GM19452 (cell line): ENCODE results near the gene PCDHGC3.
"Not testable (repeated sequence)": the region's sequence is repeated elsewhere in the genome, so short reads cannot be mapped to it uniquely, and the experiment has no call there.

Experiments
- ATAC-seq: cut with Tn5 transposase; IDR thresholded peaks from one replicate; pipeline ENCODE4 v1.9.1; 2021; ENCODE audit not compliant: unreplicated experiment

Gene PCDHGC3

DNA sequence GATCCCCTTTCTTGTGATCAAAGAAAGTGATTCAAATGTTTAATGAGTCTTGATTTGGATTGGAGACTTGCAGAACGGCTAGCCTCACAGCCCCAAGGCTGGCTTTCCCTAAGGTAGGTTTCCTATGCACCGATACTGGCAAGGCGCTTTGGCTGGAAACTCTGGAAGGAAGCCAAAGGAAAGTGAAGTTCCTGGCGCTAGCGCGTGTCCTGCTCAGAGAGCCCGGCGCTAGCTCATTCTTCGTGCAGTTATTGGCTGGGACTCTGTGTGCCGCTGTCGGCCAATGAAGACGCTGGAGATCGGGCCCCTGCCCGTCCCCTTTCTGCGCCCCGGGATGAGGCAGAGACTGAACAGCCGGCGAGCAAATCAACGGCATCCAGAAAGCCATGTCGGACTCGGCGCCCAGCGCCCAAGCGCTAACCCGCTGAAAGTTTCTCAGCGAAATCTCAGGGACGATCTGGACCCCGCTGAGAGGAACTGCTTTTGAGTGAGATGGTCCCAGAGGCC lies at the start of gene PCDHGC3:
Gene PCDHGC3 (plus strand): TSS at position 342 of the 507 bp plus-strand sequence. CDS start 151 bp downstream, at position 493.
- ATAC-seq = peak; percentile 97

DNA sequence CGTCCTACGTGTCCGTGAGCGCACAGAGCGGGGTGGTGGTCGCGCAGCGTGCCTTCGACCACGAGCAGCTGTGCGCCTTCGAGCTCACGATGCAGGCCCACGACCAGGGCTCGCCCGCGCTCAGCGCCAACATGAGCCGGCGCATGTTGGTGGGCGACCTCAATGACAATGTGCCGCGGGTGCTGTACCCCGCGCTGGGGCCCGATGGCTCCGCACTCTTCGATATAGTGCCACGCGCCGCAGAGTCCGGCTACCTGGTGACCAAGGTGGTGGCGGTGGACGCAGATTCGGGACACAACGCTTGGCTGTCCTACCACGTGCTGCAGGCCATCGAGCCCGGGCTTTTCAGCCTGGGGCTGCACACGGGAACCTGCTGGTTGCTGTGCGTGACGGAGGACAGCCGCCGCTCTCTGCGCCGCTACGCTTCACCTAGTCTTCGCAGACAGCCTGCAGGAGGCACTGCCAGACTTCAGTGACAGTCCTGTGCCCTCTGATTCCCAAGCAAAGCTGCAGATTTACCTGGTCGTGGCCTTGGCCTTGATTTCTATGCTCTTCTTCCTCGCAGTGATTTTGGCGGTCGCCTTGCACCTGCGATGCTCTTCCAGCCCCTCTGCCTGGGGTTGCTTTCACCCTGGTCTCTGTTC lies 47.9 kb upstream of the PCDHGC3 start:
- ATAC-seq = no peak

DNA sequence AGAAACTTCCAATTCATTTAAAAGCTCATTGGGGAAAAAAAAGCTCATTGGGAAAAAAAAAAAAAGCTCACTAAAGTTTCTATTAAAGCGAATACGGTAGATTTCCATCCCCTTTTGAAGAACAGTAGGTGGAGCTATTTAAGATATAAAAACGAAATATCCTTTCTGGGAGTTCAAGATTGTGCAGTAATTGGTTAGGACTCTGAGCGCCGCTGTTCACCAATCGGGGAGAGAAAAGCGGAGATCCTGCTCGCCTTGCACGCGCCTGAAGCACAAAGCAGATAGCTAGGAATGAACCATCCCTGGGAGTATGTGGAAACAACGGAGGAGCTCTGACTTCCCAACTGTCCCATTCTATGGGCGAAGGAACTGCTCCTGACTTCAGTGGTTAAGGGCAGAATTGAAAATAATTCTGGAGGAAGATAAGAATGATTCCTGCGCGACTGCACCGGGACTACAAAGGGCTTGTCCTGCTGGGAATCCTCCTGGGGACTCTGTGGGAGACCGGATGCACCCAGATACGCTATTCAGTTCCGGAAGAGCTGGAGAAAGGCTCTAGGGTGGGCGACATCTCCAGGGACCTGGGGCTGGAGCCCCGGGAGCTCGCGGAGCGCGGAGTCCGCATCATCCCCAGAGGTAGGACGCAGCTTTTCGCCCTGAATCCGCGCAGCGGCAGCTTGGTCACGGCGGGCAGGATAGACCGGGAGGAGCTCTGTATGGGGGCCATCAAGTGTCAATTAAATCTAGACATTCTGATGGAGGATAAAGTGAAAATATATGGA lies 45.2 kb upstream of the PCDHGC3 start, which contains the start of gene PCDHGA12:
Gene PCDHGA12 (plus strand): TSS at position 176 of the 782 bp plus-strand sequence. CDS start 253 bp downstream, at position 429.
- ATAC-seq = peak; percentile 84

DNA sequence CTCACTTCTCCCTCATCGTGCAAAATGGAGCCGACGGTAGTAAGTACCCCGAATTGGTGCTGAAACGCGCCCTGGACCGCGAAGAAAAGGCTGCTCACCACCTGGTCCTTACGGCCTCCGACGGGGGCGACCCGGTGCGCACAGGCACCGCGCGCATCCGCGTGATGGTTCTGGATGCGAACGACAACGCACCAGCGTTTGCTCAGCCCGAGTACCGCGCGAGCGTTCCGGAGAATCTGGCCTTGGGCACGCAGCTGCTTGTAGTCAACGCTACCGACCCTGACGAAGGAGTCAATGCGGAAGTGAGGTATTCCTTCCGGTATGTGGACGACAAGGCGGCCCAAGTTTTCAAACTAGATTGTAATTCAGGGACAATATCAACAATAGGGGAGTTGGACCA lies 44.5 kb upstream of the PCDHGC3 start:
- no peak for ATAC-seq

DNA sequence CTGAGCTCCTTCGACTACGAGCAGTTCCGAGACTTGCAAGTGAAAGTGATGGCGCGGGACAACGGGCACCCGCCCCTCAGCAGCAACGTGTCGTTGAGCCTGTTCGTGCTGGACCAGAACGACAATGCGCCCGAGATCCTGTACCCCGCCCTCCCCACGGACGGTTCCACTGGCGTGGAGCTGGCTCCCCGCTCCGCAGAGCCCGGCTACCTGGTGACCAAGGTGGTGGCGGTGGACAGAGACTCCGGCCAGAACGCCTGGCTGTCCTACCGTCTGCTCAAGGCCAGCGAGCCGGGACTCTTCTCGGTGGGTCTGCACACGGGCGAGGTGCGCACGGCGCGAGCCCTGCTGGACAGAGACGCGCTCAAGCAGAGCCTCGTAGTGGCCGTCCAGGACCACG lies 43.5 kb upstream of the PCDHGC3 start:
- ATAC-seq = not testable (repeated sequence)

DNA sequence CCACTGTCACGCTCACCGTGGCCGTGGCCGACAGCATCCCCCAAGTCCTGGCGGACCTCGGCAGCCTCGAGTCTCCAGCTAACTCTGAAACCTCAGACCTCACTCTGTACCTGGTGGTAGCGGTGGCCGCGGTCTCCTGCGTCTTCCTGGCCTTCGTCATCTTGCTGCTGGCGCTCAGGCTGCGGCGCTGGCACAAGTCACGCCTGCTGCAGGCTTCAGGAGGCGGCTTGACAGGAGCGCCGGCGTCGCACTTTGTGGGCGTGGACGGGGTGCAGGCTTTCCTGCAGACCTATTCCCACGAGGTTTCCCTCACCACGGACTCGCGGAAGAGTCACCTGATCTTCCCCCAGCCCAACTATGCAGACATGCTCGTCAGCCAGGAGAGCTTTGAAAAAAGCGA lies 43.0 kb upstream of the PCDHGC3 start:
- ATAC-seq = not testable (repeated sequence)

DNA sequence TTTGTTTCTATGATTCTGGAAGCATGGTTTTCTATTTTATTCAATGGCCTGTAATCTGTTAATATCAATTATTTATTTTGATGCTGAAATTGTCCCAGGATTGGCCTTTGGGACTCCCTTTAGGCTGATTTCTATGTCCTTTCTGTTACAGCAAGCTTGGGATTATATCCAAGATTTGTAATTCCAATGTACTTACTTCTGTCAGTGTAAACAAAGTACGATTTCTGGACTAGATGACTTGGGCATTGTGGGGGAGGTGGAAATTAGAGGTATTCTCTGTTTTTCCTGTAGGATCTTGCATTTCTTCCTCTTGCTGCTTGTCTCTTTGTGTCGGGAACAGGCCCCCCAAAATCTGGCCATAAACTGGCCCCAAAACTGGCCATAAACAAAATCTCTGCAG lies 41.8 kb upstream of the PCDHGC3 start:
- no peak for ATAC-seq

DNA sequence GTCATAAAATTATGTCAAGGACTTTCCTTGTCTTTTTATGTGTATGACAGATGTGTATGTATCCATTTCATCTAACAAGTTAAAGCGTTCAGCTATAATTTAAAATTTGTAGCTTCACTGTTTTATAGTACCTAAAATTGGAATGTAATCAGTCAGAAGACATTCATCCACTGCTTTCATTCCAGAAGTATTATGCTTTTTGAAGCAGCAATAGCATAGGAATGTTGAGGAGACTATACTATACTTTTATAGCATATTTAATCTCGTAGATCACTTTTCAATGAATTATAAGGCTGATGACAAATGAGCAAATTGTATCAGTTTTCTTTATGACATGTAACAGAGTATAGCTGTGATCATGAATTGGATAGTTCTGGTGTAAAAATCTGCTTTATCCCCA lies 38.5 kb upstream of the PCDHGC3 start:
- no peak for ATAC-seq

DNA sequence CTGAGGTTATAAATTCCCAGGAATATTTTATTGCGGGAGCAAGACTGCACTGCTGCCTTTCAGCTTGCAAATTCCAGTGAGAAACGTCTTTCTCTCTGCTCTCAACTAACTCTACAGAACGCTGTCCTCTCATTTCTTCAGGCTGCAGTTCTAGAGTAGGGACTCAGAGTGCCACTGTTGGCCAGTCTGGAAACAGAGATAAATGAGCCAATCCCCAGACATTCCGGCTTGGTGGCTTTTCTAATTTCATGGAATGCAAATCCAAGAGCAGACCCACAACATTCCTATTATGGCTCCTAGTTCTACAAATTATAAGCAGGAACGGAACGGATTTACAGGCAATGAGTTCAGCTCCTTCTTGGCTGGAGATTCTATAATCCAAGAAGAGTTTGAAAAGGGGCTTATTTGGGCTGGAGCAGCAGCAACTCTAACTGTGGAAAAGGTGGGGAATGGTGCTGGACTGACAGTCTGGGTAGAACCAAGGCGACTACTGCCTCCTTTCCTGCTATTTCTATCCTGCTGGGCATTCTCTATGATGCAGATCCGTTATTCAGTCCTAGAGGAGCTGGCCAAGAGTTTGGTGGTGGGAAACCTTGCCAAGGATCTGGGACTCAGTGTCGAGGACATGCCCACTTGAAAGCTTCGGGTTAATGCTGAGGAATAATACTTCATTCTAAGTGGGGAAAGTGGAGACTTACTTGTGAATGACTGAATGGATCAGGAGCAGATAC lies 36.2 kb upstream of the PCDHGC3 start:
- ATAC-seq = no peak

DNA sequence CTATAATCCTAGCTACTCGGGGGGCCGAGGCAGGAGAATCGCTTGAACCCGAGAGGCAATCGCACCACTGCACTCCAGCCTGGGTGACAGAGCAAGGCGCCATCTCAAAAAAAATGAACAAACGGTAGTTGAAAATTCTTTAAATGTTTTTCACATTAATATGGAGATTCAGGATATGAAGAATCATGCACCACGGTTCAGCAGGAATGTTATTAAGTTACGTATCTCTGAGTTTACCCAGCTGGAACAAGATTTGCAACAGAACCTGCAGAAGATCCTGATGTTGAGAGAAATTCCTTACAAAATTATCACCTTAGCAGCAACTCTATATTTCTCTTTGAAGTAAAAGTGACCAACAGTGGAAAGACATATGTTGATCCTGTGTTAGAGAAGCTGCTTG lies 35.4 kb upstream of the PCDHGC3 start:
- no peak for ATAC-seq

DNA sequence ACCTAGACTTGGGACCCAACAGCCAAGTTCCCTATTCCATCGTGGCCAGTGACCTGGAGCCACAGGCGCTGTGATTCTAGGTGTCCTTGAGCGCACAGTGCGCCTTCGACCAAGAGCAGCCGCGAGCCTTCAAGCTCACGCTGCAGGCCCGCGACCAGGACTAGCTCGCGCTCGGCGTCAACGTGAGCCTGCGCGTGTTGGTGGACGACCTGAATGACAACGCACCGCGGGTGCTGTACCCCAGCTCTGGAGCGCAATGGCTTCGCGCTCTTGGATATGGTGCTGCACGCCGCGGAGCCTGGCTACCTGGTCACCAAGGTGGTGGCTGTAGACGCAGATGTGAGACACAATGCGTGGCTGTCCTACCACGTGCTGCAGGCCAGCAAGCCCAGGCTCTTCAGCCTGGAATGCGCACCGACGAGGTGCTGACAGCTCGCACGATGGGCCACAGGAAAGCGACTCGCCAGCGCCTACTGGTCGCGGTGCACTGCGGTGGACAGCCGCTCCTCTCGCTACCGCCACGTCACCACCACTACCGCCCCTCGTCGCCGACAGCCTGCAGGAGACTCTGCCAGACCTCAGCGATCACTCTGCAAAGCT lies 34.1 kb upstream of the PCDHGC3 start:
- ATAC-seq = no peak

DNA sequence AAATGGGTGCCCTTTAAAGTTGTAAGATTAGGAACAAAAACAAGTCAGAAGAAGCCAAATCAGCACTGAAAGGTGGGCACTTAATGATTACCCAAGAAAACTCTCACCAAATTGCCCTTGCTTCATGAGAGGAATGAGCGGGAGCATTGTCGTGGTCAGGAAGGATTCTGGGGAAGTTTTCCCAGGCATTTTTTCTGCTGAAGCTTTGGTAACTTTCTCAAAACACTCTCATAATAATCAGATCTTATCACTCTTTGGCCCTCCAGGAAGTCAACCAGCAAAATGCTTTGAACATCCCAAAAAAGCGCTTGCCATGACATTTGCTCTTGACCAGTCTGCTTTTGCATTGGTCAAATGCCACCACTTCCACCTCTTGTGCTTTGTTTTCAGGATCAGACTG lies 10.4 kb upstream of the PCDHGC3 start:
- no peak for ATAC-seq

DNA sequence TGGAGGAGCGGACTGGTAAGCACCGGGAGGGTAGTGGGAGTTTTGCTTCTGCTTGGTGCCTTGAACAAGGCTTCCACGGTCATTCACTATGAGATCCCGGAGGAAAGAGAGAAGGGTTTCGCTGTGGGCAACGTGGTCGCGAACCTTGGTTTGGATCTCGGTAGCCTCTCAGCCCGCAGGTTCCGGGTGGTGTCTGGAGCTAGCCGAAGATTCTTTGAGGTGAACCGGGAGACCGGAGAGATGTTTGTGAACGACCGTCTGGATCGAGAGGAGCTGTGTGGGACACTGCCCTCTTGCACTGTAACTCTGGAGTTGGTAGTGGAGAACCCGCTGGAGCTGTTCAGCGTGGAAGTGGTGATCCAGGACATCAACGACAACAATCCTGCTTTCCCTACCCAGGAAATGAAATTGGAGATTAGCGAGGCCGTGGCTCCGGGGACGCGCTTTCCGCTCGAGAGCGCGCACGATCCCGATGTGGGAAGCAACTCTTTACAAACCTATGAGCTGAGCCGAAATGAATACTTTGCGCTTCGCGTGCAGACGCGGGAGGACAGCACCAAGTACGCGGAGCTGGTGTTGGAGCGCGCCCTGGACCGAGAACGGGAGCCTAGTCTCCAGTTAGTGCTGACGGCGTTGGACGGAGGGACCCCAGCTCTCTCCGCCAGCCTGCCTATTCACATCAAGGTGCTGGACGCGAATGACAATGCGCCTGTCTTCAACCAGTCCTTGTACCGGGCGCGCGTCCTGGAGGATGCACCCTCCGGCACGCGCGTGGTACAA lies 556 bp downstream of the PCDHGC3 start:
- peak; percentile 24 for ATAC-seq

DNA sequence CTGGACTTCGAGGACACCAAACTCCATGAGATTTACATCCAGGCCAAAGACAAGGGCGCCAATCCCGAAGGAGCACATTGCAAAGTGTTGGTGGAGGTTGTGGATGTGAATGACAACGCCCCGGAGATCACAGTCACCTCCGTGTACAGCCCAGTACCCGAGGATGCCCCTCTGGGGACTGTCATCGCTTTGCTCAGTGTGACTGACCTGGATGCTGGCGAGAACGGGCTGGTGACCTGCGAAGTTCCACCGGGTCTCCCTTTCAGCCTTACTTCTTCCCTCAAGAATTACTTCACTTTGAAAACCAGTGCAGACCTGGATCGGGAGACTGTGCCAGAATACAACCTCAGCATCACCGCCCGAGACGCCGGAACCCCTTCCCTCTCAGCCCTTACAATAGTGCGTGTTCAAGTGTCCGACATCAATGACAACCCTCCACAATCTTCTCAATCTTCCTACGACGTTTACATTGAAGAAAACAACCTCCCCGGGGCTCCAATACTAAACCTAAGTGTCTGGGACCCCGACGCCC lies 1.3 kb downstream of the PCDHGC3 start:
- no peak for ATAC-seq

DNA sequence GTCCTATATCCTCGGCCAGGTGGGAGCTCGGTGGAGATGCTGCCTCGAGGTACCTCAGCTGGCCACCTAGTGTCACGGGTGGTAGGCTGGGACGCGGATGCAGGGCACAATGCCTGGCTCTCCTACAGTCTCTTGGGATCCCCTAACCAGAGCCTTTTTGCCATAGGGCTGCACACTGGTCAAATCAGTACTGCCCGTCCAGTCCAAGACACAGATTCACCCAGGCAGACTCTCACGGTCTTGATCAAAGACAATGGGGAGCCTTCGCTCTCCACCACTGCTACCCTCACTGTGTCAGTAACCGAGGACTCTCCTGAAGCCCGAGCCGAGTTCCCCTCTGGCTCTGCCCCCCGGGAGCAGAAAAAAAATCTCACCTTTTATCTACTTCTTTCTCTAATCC lies 2.0 kb downstream of the PCDHGC3 start:
- ATAC-seq = no peak

DNA sequence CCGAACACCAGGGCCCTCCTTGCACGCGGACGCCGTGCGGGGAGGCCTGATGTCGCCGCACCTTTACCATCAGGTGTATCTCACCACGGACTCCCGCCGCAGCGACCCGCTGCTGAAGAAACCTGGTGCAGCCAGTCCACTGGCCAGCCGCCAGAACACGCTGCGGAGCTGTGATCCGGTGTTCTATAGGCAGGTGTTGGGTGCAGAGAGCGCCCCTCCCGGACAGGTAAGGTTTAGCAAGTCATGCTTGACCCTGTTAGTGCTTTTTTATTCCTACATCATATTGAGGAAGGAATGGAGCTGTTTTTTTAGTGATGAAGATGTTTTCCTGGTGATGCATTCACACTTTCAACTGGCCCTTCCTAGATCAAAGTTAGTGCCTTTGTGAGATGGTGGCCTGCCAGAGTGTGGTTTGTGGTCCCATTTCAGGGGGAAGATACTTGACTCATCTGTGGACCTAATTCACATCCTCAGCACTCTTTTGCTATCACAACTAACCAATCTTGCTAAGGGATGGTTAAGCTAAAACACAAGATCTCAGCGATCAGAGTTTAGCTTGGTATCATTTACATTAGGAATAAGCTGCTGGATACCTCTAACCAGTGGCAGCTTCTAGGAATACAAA lies 2.7 kb downstream of the PCDHGC3 start:
- ATAC-seq = no peak

DNA sequence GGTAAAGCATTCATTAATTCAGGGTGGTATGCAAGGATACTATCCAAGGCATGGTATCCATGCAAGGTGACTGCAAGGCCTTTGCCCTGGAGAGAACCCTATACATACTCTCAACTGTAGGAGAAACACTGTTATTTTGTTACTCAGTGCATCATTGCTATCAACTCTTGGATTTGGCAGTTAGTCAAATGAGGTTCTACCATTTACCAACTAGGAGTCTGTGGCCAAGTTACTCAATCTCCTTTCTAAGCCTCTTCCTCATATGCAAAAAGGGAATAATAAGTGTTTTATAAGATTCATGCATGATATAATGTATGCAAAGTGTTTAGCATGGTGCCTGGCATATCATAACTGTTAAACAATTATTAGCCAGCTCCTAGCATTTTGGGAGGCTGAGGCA lies 4.0 kb downstream of the PCDHGC3 start:
- no peak for ATAC-seq

DNA sequence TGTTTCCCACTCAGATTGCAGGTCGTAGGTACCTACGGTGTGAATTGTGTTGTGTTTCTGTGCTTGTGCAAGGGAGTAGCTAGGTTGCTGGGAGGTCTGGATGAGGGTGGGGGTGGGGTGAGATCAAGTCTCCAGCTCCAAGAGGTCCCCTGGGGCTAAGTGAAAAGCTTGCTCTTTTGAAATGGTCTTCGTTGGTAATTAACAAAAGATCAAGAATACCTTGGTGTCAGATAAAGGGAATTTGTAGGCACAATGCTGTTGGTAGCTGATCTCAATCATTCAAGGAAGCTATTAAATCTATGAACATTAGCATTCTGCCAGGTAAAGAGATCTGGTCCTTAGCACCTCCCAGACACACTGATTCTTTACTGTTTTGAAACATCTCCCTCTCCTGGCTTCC lies 8.1 kb downstream of the PCDHGC3 start:
- ATAC-seq = no peak

DNA sequence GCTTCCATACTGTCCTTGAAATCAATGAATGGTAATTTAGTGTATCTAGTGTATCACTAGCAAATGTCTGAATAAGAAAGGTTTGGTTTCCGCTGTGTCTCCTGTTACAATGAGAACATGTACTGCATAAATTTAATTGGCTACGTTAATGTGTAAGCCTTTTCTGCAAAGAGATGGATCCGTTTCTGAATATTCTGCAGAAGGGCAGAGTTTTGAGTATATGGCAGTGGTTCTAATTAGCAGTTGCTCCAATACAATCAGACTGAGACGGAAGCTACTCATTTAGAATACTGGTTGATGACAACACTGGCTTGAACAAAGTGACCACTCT lies 8.5 kb downstream of the PCDHGC3 start:
- ATAC-seq = no peak
